VCaP (cell line): ENCODE data around the gene CTNNBL1.
"Not testable (repeated sequence)": the region's sequence is repeated elsewhere in the genome, so short reads cannot be mapped to it uniquely, and the experiment has no call there.

Experiments
- H3K27ac ChIP-seq: fragments of 450-650 bp; 2 replicates; pipeline ENCODE4 v1.5.1; 2017
- CTCF ChIP-seq: fragments of 450-650 bp; conservative IDR thresholded peaks from 2 replicates; pipeline ENCODE4 v1.5.1; 2017; ENCODE audit warnings: mild to moderate bottlenecking, moderate library complexity

Gene CTNNBL1

GRCh38 chr20:37693242-37693634 lies 592 bp upstream of the CTNNBL1 start:
- no peak for TF ChIP-seq CTCF
- peak overlapping the region; percentile 73 for H3K27ac ChIP-seq

GRCh38 chr20:37695684-37696342 lies 2.0 kb downstream of the CTNNBL1 start:
- no peak overlapping the region for H3K27ac ChIP-seq
- no peak for TF ChIP-seq CTCF

- H3K27ac ChIP-seq, result no peak overlapping the region
- no peak for TF ChIP-seq CTCF
Measured at GRCh38 chr20:37697314-37697713, 3.5 kb downstream of the CTNNBL1 start.

DNA sequence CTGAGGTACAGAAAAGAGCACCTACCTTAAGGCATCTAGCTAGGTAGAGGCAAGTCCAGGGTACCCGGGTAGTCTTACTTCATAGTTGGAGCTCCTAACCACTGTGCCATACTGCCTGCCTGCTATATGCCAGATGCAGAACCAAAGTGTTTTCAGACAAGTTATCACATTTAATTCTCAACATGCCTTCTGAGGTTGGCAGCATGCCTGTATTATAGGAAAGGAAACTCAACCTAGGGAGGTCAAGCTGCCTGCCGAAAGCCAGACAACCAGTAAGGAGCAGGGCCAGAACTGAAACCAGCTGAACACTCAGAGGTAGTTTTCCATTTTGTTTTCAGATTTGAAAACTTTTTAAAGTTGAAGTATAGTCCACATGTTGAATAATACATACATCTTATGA lies 5.4 kb downstream of the CTNNBL1 start:
- TF ChIP-seq CTCF, result no peak
- no peak overlapping the region for H3K27ac ChIP-seq

DNA sequence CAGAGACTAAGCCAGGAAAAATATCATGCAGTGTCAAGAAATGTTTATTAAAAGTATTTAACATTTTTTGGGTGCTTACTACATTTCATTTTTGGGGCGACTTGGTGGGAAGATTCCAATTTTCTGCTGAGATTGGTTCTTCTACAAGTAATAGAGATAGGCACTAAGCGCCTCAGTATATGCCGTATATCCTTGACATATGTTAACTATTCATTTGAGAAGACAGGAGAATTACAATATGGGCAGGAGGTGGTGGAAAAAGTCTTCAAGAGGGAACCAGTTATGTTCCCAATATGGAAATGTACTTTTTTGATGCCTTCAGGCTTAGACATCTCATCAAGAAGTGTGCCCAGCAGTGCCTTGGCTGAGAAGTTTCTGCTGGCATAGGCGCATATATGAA lies 6.5 kb downstream of the CTNNBL1 start:
- no peak for TF ChIP-seq CTCF
- no peak overlapping the region for H3K27ac ChIP-seq

DNA sequence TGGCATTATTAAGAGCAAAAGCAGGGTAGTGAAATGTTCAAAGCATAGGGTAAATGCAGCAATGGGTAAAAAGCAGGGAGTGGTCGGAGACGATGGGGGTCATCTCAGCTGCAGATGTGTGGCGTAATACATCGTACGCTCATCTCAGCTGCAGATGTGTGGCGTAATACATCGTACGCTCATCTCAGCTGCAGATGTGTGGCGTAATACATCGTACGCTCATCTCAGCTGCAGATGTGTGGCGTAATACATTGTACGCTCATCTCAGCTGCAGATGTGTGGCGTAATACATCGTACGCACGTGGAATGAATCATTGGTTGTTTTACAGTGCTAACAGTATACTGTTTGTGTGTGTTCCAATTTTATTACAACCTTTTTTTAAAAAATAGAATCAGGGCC lies 7.8 kb downstream of the CTNNBL1 start:
- not testable (repeated sequence) for H3K27ac ChIP-seq

GRCh38 chr20:37702403-37703034 lies 8.7 kb downstream of the CTNNBL1 start:
- no peak overlapping the region for H3K27ac ChIP-seq

More at GRCh38 chr20:37702403-37703034, 8.7 kb downstream of the CTNNBL1 start:
- TF ChIP-seq CTCF, result no peak
